Left ventricle myocardium inferior (tissue), 1 donor: ENCODE data around the gene PNLDC1. TPM values are rescaled to one million over a fixed set of nuclear protein-coding genes. Genes with fewer than 3 reads are reported as not detected.
"Not testable (repeated sequence)": the region's sequence is repeated elsewhere in the genome, so short reads cannot be mapped to it uniquely, and the experiment has no call there.

ENCODE experiments used
- DNase-seq: peaks from one replicate; pipeline ENCODE4 v3.0.0-alpha.2; 2020
- H3K27ac ChIP-seq: fragments of 200-600 bp; replicated peaks from 2 replicates; pipeline ENCODE4 v1.8.0; 2021
- H3K27me3 ChIP-seq: fragments of 200-600 bp; 2 replicates; pipeline ENCODE4 v1.8.0; 2021; ENCODE audit warnings: low read depth
- H3K36me3 ChIP-seq: fragments of 200-600 bp; 2 replicates; pipeline ENCODE4 v1.8.0; 2021
- H3K4me1 ChIP-seq: fragments of 200-600 bp; 2 replicates; pipeline ENCODE4 v1.8.0; 2021
- H3K4me3 ChIP-seq: fragments of 200-600 bp; 2 replicates; pipeline ENCODE4 v1.8.0; 2021; ENCODE audit warnings: mild to moderate bottlenecking, moderate library complexity
- H3K9me3 ChIP-seq: fragments of 200-600 bp; replicated peaks from 2 replicates; pipeline ENCODE4 v1.8.0; 2021
- CTCF ChIP-seq: fragments of 200-600 bp; IDR thresholded peaks from 2 replicates; pipeline ENCODE4 v1.8.0; 2021; ENCODE audit warnings: antibody characterized with exemption, mild to moderate bottlenecking, borderline replicate concordance
- intact Hi-C: fragments of 100-400 bp; cut with micrococcal nuclease; formaldehyde crosslinking; loops from one replicate; pipeline ENCODE4 v1.11.0; 2022
- total RNA-seq: library from RNA; stranded (reverse); fragmentation: NEBNext Ultra II Directional; extraction: Animal tissue kit (Norgen Biotek cat#: 25700); gene quantifications from one replicate; pipeline ENCODE4 v1.2.1, GENCODE V29; 2021
- donor health status: DM: no; HTN: yes; CAD: no; lungs with severe emphysema.

The PNLDC1 gene
- total RNA-seq, 1 donor from 2014 or later = 0.33 TPM

- Histone ChIP-seq H3K4me3 (no peak overlapping the region), H3K27me3 (no peaks in the 10 kb centered on the region), H3K9me3 (no peaks in the 10 kb centered on the region), H3K36me3 (no peaks in the 10 kb centered on the region), H3K4me1 (no peaks in the 10 kb centered on the region), H3K27ac (no peak overlapping the region)
- intact Hi-C loops = no loop called here
- no peak for DNase-seq
- no peak for TF ChIP-seq CTCF
These were observed 8.6 kb downstream of the PNLDC1 start for GRCh38 chr6:159808647-159809046.

DNA sequence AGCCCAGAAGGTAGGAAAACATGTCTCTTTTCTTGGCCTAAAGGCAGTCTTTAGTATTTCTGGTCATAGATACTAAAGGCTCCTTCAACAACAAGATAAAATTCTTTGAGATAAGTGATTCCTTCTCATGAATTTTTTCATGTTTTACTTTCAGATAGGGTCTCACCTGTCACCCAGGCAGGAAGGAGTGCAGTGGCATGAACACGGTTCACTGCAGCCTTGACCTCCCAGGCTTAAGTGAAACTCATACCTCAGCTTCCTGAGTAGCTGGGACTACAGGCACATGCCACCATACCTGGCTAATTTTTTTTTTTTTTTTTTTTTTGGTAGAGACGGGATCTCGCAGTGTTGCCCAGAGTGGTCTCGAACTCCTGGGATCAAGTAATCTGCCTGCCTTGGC, 9.1 kb downstream of the PNLDC1 start:
- Histone ChIP-seq H3K9me3 (no peaks in the 10 kb centered on the region), H3K27me3 (no peaks in the 10 kb centered on the region), H3K27ac (no peak overlapping the region), H3K4me3 (no peak overlapping the region), H3K4me1 (no peaks in the 10 kb centered on the region), H3K36me3 (no peaks in the 10 kb centered on the region)
- no peak for TF ChIP-seq CTCF
- DNase-seq = no peak
- intact Hi-C loops = no loop called here

DNA sequence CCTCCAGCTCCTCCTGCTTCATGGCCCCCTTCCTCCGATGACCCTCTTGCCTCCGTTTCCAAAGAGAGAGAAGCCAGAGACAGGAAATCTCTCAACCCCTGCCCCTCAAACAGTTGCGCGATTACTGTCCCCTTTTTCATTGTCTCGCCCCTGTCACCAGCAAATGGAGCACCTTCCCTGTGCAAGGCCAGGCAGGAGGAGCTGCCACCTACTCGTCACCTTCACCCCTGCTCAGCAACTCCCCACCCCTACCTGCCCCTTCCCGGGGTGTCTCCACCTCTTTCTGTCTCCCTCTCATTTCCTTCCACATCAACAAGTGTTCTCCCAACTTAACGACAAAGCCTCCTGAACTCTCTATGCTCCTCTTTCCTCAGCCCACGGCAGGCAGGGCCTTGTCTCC, 13.7 kb downstream of the PNLDC1 start:
- DNase-seq = no peak
- H3K27me3 ChIP-seq = no peaks in the 10 kb centered on the region
- H3K27ac ChIP-seq = no peak overlapping the region
- intact Hi-C loops = no loop called here
- H3K4me1 ChIP-seq = no peaks in the 10 kb centered on the region
- H3K36me3 ChIP-seq = no peaks in the 10 kb centered on the region
- no peak overlapping the region for H3K4me3 ChIP-seq
- TF ChIP-seq CTCF = no peak
- H3K9me3 ChIP-seq = no peaks in the 10 kb centered on the region

GRCh38 chr6:159815410-159815809, 15.3 kb downstream of the PNLDC1 start:
- DNase-seq = no peak
- no peaks in the 10 kb centered on the region for H3K36me3 ChIP-seq
- TF ChIP-seq CTCF = no peak
- peaks cover 7% of the 10 kb centered on the region for H3K27me3 ChIP-seq
- no peak overlapping the region for H3K27ac ChIP-seq
- no peak overlapping the region for H3K4me3 ChIP-seq
- no peaks in the 10 kb centered on the region for H3K4me1 ChIP-seq
- intact Hi-C loops = no loop called here
- no peaks in the 10 kb centered on the region for H3K9me3 ChIP-seq

- H3K36me3 ChIP-seq, H3K4me1 ChIP-seq, H3K9me3 ChIP-seq, H3K27ac ChIP-seq, intact Hi-C loops, DNase-seq, H3K27me3 ChIP-seq, H3K4me3 ChIP-seq: not testable (repeated sequence)
These were observed 16.7 kb downstream of the PNLDC1 start for GRCh38 chr6:159816775-159817174.

DNA sequence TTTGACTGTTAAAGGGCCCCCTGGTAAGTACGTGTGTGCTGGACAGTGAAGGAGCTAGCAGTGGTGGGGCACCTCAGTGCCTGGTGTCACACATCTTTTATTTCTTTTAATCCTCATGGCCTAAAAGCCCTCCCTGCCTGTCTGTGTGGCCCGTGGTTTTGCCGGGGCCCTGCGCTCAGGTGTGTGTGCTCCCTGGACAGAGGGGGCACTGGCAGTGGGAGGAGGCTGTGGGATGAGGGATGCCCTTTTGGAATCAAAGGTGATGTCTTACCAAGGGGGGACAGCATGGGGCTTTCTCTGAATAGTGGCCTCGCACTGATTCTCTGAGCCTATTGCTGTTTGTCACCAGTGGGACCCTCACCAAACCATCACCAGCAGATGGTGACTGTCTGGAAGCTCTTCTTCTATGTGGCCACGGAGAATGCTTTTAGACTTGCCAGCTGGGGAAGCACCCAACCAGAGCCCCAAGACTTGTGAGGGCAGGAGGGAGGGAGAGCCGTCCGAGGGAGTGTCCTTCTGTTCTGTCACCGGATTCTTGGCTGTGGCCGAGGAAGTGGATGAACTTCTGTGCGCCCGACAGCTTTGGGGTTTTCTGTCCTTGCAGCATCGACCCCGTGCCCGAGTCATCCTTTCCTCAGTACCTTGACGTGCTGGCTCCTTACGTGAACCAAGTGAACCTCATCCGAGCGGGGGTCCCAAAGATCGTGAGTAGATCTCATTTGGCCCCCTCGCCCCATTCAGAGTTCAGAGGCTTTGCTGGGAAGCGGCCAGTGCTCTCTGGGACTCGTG, 18.1 kb downstream of the PNLDC1 start:
- no peak for TF ChIP-seq CTCF

More for the DNA sequence above, 18.1 kb downstream of the PNLDC1 start:
- intact Hi-C loops = no loop called here
- Histone ChIP-seq H3K9me3 (no peaks in the 10 kb centered on the region), H3K36me3 (no peaks in the 10 kb centered on the region), H3K4me3 (no peak overlapping the region), H3K27ac (no peak overlapping the region), H3K4me1 (no peaks in the 10 kb centered on the region), H3K27me3 (peaks cover 7% of the 10 kb centered on the region)
- no peak for DNase-seq
